IMR-90 (cell line): ENCODE results near the gene PTPRG. TPM values are rescaled to one million over a fixed set of nuclear protein-coding genes. Genes with fewer than 3 reads are reported as not detected.

ENCODE experiments used
- ATAC-seq: fragments of 200-7000 bp; cut with Tn5 transposase; 2 replicates; pipeline ENCODE4 v1.9.1; 2020; ENCODE audit warnings: low read depth, mild to moderate bottlenecking, moderate library complexity
- BruUV-seq: library from RNA; stranded (reverse); fragments of 400-500 nt; replicated peaks from 2 replicates; lab custom pipeline; 2021; lab: Mats Ljungman, UMichigan
- CTCF ChIA-PET: fragments of 300-600 bp; formaldehyde crosslinking; extraction: SDS; loops from one replicate; lab custom pipeline; 2021; ENCODE audit warnings: antibody characterized with exemption; lab: Yijun Ruan, JAX
- POLR2A ChIA-PET: fragments of 300-600 bp; sonication (Branson Sonifier 250); formaldehyde crosslinking; loops from one replicate; lab custom pipeline; 2022; ENCODE audit warnings: antibody characterized with exemption; ENCODE audit not compliant: unreplicated experiment; lab: Charles Lee
- DNase-seq: peaks from one replicate; pipeline ENCODE4 v3.0.0; 2013
- H2AFZ ChIP-seq: replicated peaks from 2 replicates; pipeline ENCODE3; 2013; ENCODE audit warnings: low read length, mild to moderate bottlenecking; ENCODE audit not compliant: poor library complexity
- H2AK5ac ChIP-seq: 2 replicates; pipeline ENCODE4 v1.6.1; 2013; ENCODE audit warnings: low read depth, low read length, inconsistent platforms
- H2AK9ac ChIP-seq: replicated peaks from 2 replicates; pipeline ENCODE3; 2013; ENCODE audit warnings: mild to moderate bottlenecking, low read depth, low read length, moderate library complexity; ENCODE audit not compliant: poor library complexity
- H2BK120ac ChIP-seq: 2 replicates; pipeline ENCODE4 v1.6.1; 2013; ENCODE audit warnings: low read depth, low read length, inconsistent platforms
- H2BK15ac ChIP-seq: 3 replicates; pipeline ENCODE4 v1.6.1; 2013; ENCODE audit warnings: low read depth, low read length, inconsistent platforms
- H2BK20ac ChIP-seq: 2 replicates; pipeline ENCODE4 v1.6.1; 2013; ENCODE audit warnings: low read depth, mild to moderate bottlenecking, inconsistent platforms, low read length, moderate library complexity
- H2BK5ac ChIP-seq: 2 replicates; pipeline ENCODE4 v1.6.1; 2013; ENCODE audit warnings: mild to moderate bottlenecking, low read depth, low read length, inconsistent platforms; ENCODE audit not compliant: poor library complexity, severe bottlenecking
- H3K14ac ChIP-seq: replicated peaks from 2 replicates; pipeline ENCODE4 v1.6.1; 2013; ENCODE audit warnings: low read depth, low read length, inconsistent platforms
- H3K18ac ChIP-seq: 2 replicates; pipeline ENCODE4 v1.6.1; 2013; ENCODE audit warnings: low read depth, low read length, control low read depth
- H3K23ac ChIP-seq: 2 replicates; pipeline ENCODE4 v1.6.1; 2013; ENCODE audit warnings: low read depth, low read length, inconsistent platforms
- H3K27ac ChIP-seq: 2 replicates; pipeline ENCODE4 v1.5.1; 2013; ENCODE audit warnings: mild to moderate bottlenecking, control low read depth, low read length; ENCODE audit not compliant: insufficient read depth
- H3K27me3 ChIP-seq: 2 replicates; pipeline ENCODE4 v1.6.1; 2013; ENCODE audit warnings: low read length; ENCODE audit not compliant: control insufficient read depth, insufficient read depth
- H3K36me3 ChIP-seq: 2 replicates; pipeline ENCODE4 v1.6.1; 2013; ENCODE audit warnings: low read length, mixed read lengths; ENCODE audit not compliant: control insufficient read depth, insufficient read depth
- H3K4ac ChIP-seq: 2 replicates; pipeline ENCODE4 v1.6.1; 2013; ENCODE audit warnings: low read depth, low read length, inconsistent platforms
- H3K4me1 ChIP-seq: 2 replicates; pipeline ENCODE4 v1.6.1; 2013; ENCODE audit warnings: low read length, mixed read lengths; ENCODE audit not compliant: control insufficient read depth, insufficient read depth
- H3K4me2 ChIP-seq: 2 replicates; pipeline ENCODE4 v1.6.1; 2013; ENCODE audit warnings: low read depth, mild to moderate bottlenecking, control low read depth, low read length, moderate library complexity
- H3K4me3 ChIP-seq: 2 replicates; pipeline ENCODE4 v1.5.1; 2013; ENCODE audit warnings: low read depth, mild to moderate bottlenecking, control low read depth, low read length, moderate library complexity; ENCODE audit not compliant: insufficient read depth
- H3K56ac ChIP-seq: 2 replicates; pipeline ENCODE4 v1.6.1; 2013; ENCODE audit warnings: low read length, inconsistent platforms; ENCODE audit not compliant: insufficient read depth; ENCODE audit errors: extremely low read depth
- H3K79me1 ChIP-seq, 2 experiments: 2 replicates each; pipeline ENCODE4 v1.6.1; 2013; ENCODE audit warnings: low read length in 2 of 2, inconsistent platforms in 1 of 2, low read depth in 1 of 2
- H3K9ac ChIP-seq: 2 replicates; pipeline ENCODE4 v1.6.1; 2013; ENCODE audit warnings: low read depth, low read length, control low read depth
- H3K9me1 ChIP-seq: 2 replicates; pipeline ENCODE4 v1.6.1; 2013; ENCODE audit warnings: low read length, inconsistent platforms; ENCODE audit not compliant: insufficient read depth
- H3K9me3 ChIP-seq: 2 replicates; pipeline ENCODE4 v1.6.1; 2013; ENCODE audit warnings: low read length; ENCODE audit not compliant: control insufficient read depth, insufficient read depth
- H4K20me1 ChIP-seq: 2 replicates; pipeline ENCODE4 v1.6.1; 2013; ENCODE audit warnings: low read length, inconsistent platforms; ENCODE audit not compliant: insufficient read depth
- H4K5ac ChIP-seq: 2 replicates; pipeline ENCODE4 v1.6.1; 2013; ENCODE audit warnings: mild to moderate bottlenecking, low read depth, low read length, control low read depth
- H4K8ac ChIP-seq, 2 experiments: 2 replicates each; pipeline ENCODE4 v1.6.1; 2013; ENCODE audit warnings: low read depth in 2 of 2, low read length in 2 of 2, control low read depth in 1 of 2, inconsistent platforms in 1 of 2
- H4K91ac ChIP-seq: 2 replicates; pipeline ENCODE4 v1.6.1; 2013; ENCODE audit warnings: low read depth, low read length, inconsistent platforms; ENCODE audit not compliant: insufficient read depth
- BHLHE40 ChIP-seq: fragments of 150-350 bp; IDR thresholded peaks from 2 replicates; pipeline ENCODE4 v1.6.1; 2016; ENCODE audit warnings: mild to moderate bottlenecking, low read depth, low read length
- CEBPB ChIP-seq: IDR thresholded peaks from 2 replicates; pipeline ENCODE4 v1.6.1; 2012; ENCODE audit warnings: low read depth, low read length, improper control_type of control experiment
- CHD1 ChIP-seq: IDR thresholded peaks from 2 replicates; pipeline ENCODE4 v1.6.1; 2012; ENCODE audit warnings: low read depth, low read length, improper control_type of control experiment
- ELK1 ChIP-seq: fragments of 150-350 bp; IDR thresholded peaks from 2 replicates; pipeline ENCODE4 v1.6.1; 2016; ENCODE audit warnings: low read depth, mild to moderate bottlenecking, low read length, moderate library complexity, borderline replicate concordance
- FOS ChIP-seq: fragments of 150-350 bp; IDR thresholded peaks from 2 replicates; pipeline ENCODE4 v1.6.1; 2016; ENCODE audit warnings: low read depth, low read length
- MAFK ChIP-seq: IDR thresholded peaks from 2 replicates; pipeline ENCODE4 v1.6.1; 2012; ENCODE audit warnings: low read depth, low read length, improper control_type of control experiment
- MAZ ChIP-seq: IDR thresholded peaks from 2 replicates; pipeline ENCODE4 v1.6.1; 2012; ENCODE audit warnings: low read depth, mild to moderate bottlenecking, low read length, improper control_type of control experiment, moderate library complexity, borderline replicate concordance
- MXI1 ChIP-seq: IDR thresholded peaks from 2 replicates; pipeline ENCODE4 v1.6.1; 2012; ENCODE audit warnings: low read depth, mild to moderate bottlenecking, low read length, moderate library complexity, borderline replicate concordance
- NFE2L2 ChIP-seq: fragments of 150-350 bp; IDR thresholded peaks from 2 replicates; pipeline ENCODE4 v1.6.1; 2016; ENCODE audit warnings: low read depth, mild to moderate bottlenecking, low read length
- POLR2A ChIP-seq: IDR thresholded peaks from 2 replicates; pipeline ENCODE4 v1.6.1; 2012; ENCODE audit warnings: mild to moderate bottlenecking, low read depth, low read length
- RAD21 ChIP-seq: IDR thresholded peaks from 2 replicates; pipeline ENCODE4 v1.6.1; 2012; ENCODE audit warnings: low read length, improper control_type of control experiment
- RCOR1 ChIP-seq: IDR thresholded peaks from 2 replicates; pipeline ENCODE4 v1.6.1; 2012; ENCODE audit warnings: mild to moderate bottlenecking, low read length, improper control_type of control experiment; ENCODE audit not compliant: insufficient replicate concordance
- RFX5 ChIP-seq: IDR thresholded peaks from 2 replicates; pipeline ENCODE4 v1.8.0; 2012; ENCODE audit warnings: low read depth, mild to moderate bottlenecking, low read length, moderate library complexity
- SMC3 ChIP-seq: fragments of 150-350 bp; IDR thresholded peaks from 2 replicates; pipeline ENCODE4 v1.6.1; 2016; ENCODE audit warnings: low read depth, mild to moderate bottlenecking, antibody characterized with exemption, low read length, moderate library complexity
- WGBS, 2 experiments: methylation state at CpG; one replicate each; pipeline versions ENCODE4 v1.1.5 to v1.1.7; 2013; ENCODE audit warnings: missing lambda C conversion rate in 2 of 2; ENCODE audit not compliant: insufficient read length in 1 of 2; ENCODE audit errors: extremely low coverage in 2 of 2; 5-methylcytosine and 5-hydroxymethylcytosine counted together
- dilution Hi-C: fragments of 300-500 bp; cut with HindIII; formaldehyde crosslinking; loops from one replicate; pipeline ENCODE4 v1.14.3; 2018; ENCODE audit warnings: low sequenced_read_pairs; ENCODE audit not compliant: unreplicated experiment
- in situ Hi-C: fragments of 300-500 bp; cut with MboI; formaldehyde crosslinking; loops from 3 replicates; pipeline ENCODE4 v1.14.3; 2019; ENCODE audit warnings: low sequenced_read_pairs, inconsistent platforms, mixed read lengths
- intact Hi-C: fragments of 100-400 bp; cut with micrococcal nuclease; formaldehyde crosslinking; loops from 2 replicates; pipeline ENCODE4 v1.10.0; 2022
- polyA plus RNA-seq, 3 experiments: library from polyadenylated mRNA; depleted of rRNA; stranded (reverse); fragments of >200 nt; gene quantifications; 2 replicates each; pipeline ENCODE4 v1.2.3, GENCODE V29; 2012; ENCODE audit warnings: low replicate concordance in 1 of 3
- total RNA-seq: library from RNA; depleted of rRNA; stranded (reverse); fragments of >200 nt; gene quantifications from 2 replicates; pipeline ENCODE4 v1.2.3, GENCODE V29; 2012
- TF ChIP-seq, protein P1 (sequence below): fragments of 150-350 bp; IDR thresholded peaks from 2 replicates; pipeline ENCODE4 v1.6.1; 2017; ENCODE audit warnings: mild to moderate bottlenecking, antibody characterized with exemption, low read length, low read depth
- TF ChIP-seq, protein P2 (sequence below): conservative IDR thresholded peaks from 2 replicates; pipeline ENCODE4 v1.5.1; 2012; ENCODE audit warnings: mild to moderate bottlenecking, low read depth, low read length, improper control_type of control experiment

Gene PTPRG
- total and polyA plus RNA-seq, 2 of the 4 experiments (the other 2 are of a cell fraction), result 7.7 to 31.0 TPM

- no peak overlapping the region for H3K27ac ChIP-seq
- dilution Hi-C loops, result no loop called here
- CTCF ChIA-PET, result interaction anchor here (0.5 to 0.6 kb wide), 2 partner anchors 20 to 177 kb away, joined by 3 to 5 read pairs; no protein-coding TSS in a partner anchor
- intact Hi-C loops, result no loop called here
- H3K18ac ChIP-seq, result no peak overlapping the region
- WGBS, 2 experiments, result no CpG with 5 or more reads among the region's 6 CpGs
- H4K8ac ChIP-seq, result no peak overlapping the region
- no peak overlapping the region for H2BK120ac ChIP-seq
- H4K20me1 ChIP-seq, result no peaks in the 10 kb centered on the region
- H3K9ac ChIP-seq, result no peak overlapping the region
- TF ChIP-seq SMC3 (no peak), BHLHE40 (no peak), RAD21 (no peak), ELK1 (no peak), POLR2A (no peak), RFX5 (no peak), MXI1 (no peak), FOS (no peak), NFE2L2 (no peak), MAFK (no peak), CEBPB (no peak), RCOR1 (no peak), CHD1 (no peak), MAZ (no peak)
- TF ChIP-seq, protein P1, sequence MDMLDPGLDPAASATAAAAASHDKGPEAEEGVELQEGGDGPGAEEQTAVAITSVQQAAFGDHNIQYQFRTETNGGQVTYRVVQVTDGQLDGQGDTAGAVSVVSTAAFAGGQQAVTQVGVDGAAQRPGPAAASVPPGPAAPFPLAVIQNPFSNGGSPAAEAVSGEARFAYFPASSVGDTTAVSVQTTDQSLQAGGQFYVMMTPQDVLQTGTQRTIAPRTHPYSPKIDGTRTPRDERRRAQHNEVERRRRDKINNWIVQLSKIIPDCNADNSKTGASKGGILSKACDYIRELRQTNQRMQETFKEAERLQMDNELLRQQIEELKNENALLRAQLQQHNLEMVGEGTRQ, result no peak
- TF ChIP-seq, protein P2, sequence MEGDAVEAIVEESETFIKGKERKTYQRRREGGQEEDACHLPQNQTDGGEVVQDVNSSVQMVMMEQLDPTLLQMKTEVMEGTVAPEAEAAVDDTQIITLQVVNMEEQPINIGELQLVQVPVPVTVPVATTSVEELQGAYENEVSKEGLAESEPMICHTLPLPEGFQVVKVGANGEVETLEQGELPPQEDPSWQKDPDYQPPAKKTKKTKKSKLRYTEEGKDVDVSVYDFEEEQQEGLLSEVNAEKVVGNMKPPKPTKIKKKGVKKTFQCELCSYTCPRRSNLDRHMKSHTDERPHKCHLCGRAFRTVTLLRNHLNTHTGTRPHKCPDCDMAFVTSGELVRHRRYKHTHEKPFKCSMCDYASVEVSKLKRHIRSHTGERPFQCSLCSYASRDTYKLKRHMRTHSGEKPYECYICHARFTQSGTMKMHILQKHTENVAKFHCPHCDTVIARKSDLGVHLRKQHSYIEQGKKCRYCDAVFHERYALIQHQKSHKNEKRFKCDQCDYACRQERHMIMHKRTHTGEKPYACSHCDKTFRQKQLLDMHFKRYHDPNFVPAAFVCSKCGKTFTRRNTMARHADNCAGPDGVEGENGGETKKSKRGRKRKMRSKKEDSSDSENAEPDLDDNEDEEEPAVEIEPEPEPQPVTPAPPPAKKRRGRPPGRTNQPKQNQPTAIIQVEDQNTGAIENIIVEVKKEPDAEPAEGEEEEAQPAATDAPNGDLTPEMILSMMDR, result no peak
- no peak overlapping the region for H3K4ac ChIP-seq
- H2BK5ac ChIP-seq, result no peak overlapping the region
- no peak overlapping the region for H2BK15ac ChIP-seq
- 0 out of 2 replicates have a peak, but pooled peaks cover 3% of the 10 kb centered on the region for H3K9me1 ChIP-seq
- H3K4me3 ChIP-seq, result no peak overlapping the region
- H3K79me1 ChIP-seq, result no peaks in the 10 kb centered on the region
- H3K14ac ChIP-seq, result peak overlapping the region; percentile 12; the same call in 1 of the 2 replicates
- H2AFZ ChIP-seq, result peak overlapping the region; percentile 13
- no peak overlapping the region for H3K23ac ChIP-seq
- H2AK9ac ChIP-seq, result no peak overlapping the region
- no peak overlapping the region for H4K5ac ChIP-seq
- in situ Hi-C loops, result no loop called here
- DNase-seq (peak; percentile 8), ATAC-seq (peak; percentile 24; the same call in 1 of the 2 replicates)
- no peak overlapping the region for H2AK5ac ChIP-seq
- POLR2A ChIA-PET, result no interaction called here
- no peaks in the 10 kb centered on the region for H3K9me3 ChIP-seq
- H3K56ac ChIP-seq, result no peak overlapping the region
- no TSS peak for BruUV-seq
- no peaks in the 10 kb centered on the region for H3K27me3 ChIP-seq
- H3K4me1 ChIP-seq, result no peaks in the 10 kb centered on the region
- no peak overlapping the region for H2BK20ac ChIP-seq
- H4K91ac ChIP-seq, result no peak overlapping the region
- no peak overlapping the region for H3K4me2 ChIP-seq
- no peaks in the 10 kb centered on the region; the same call in 1 of the 2 replicates for H3K36me3 ChIP-seq
These were observed 572.7 kb downstream of the PTPRG start for GRCh38 chr3:62134061-62134496.
